CD14-positive monocyte (primary cell): ENCODE data around the gene SPRED2. TPM values are rescaled to one million over a fixed set of nuclear protein-coding genes. Genes with fewer than 3 reads are reported as not detected.

Source experiments
- DNase-seq, 3 donors: peaks; one replicate each; pipeline ENCODE4 v3.0.0-alpha.2; 2011 to 2022
- H2AFZ ChIP-seq: 2 replicates; pipeline ENCODE4 v1.6.0; 2012; ENCODE audit warnings: mild to moderate bottlenecking, low read depth, low read length, inconsistent platforms; ENCODE audit not compliant: insufficient read depth, poor library complexity, severe bottlenecking
- H3K27ac ChIP-seq, 2 donors: 1 replicate in 1 of 2; 2 replicates in 1 of 2; pipeline ENCODE4 v1.5.1; 2012 to 2013; ENCODE audit warnings: low read length in 2 of 2, control low read depth in 1 of 2, inconsistent platforms in 1 of 2, low read depth in 1 of 2, mild to moderate bottlenecking in 1 of 2
- H3K27me3 ChIP-seq, 2 donors: one replicate each; pipeline versions ENCODE4 v1.6.0 to v1.6.1; 2011 to 2013; ENCODE audit warnings: low read length in 2 of 2; ENCODE audit not compliant: control insufficient read depth in 2 of 2, insufficient read depth in 2 of 2
- H3K36me3 ChIP-seq, 2 donors: replicated peaks in 1 of 2; 1 replicate in 1 of 2; 2 replicates in 1 of 2; pipeline versions ENCODE4 v1.5.1 to v1.6.1; 2012 to 2013; ENCODE audit warnings: low read length in 2 of 2, control low read depth in 1 of 2, inconsistent platforms in 1 of 2, mild to moderate bottlenecking in 1 of 2; ENCODE audit not compliant: insufficient read depth in 2 of 2, control insufficient read depth in 1 of 2
- H3K4me1 ChIP-seq, 2 donors: 1 replicate in 1 of 2; 2 replicates in 1 of 2; pipeline versions ENCODE4 v1.5.1 to v1.6.1; 2012 to 2013; ENCODE audit warnings: low read length in 2 of 2, control low read depth in 1 of 2, inconsistent platforms in 1 of 2, mild to moderate bottlenecking in 1 of 2, moderate library complexity in 1 of 2; ENCODE audit not compliant: insufficient read depth in 2 of 2, control insufficient read depth in 1 of 2
- H3K4me2 ChIP-seq: replicated peaks from 2 replicates; pipeline ENCODE3; 2012; ENCODE audit warnings: low read length, moderate library complexity, mild to moderate bottlenecking; ENCODE audit not compliant: poor library complexity, severe bottlenecking; ENCODE audit errors: extremely low read depth
- H3K4me3 ChIP-seq, 3 experiments: fragments of 200-600 bp in 1 of 3; sonication (generic) in 1 of 3; replicated peaks in 1 of 3; 1 replicate in 2 of 3; 2 replicates in 1 of 3; pipeline ENCODE4 v1.5.1; 2011 to 2013; ENCODE audit warnings: low read length in 3 of 3, mild to moderate bottlenecking in 3 of 3, control low read depth in 2 of 3, low read depth in 2 of 3, inconsistent platforms in 1 of 3, moderate library complexity in 1 of 3
- H3K79me2 ChIP-seq: 2 replicates; pipeline ENCODE4 v1.6.0; 2012; ENCODE audit warnings: mild to moderate bottlenecking, control low read depth, inconsistent platforms, low read length, moderate library complexity; ENCODE audit not compliant: insufficient read depth
- H3K9ac ChIP-seq: 2 replicates; pipeline ENCODE4 v1.6.0; 2017; ENCODE audit warnings: low read length, mild to moderate bottlenecking; ENCODE audit not compliant: insufficient read depth, poor library complexity, severe bottlenecking
- H3K9me3 ChIP-seq, 2 donors: replicated peaks in 1 of 2; 1 replicate in 1 of 2; 2 replicates in 1 of 2; pipeline versions ENCODE4 v1.5.1 to v1.6.1; 2012 to 2013; ENCODE audit warnings: low read length in 2 of 2, control low read depth in 1 of 2; ENCODE audit not compliant: control insufficient read depth in 1 of 2, insufficient read depth in 1 of 2
- H4K20me1 ChIP-seq: 2 replicates; pipeline ENCODE4 v1.6.0; 2012; ENCODE audit warnings: mild to moderate bottlenecking, low read length, control low read depth, moderate library complexity; ENCODE audit not compliant: insufficient read depth
- H3K27ac Mint-ChIP-seq, 7 donors: one replicate each; pipeline ENCODE4 v1.8.0; 2020; ENCODE audit warnings: mild to moderate bottlenecking in 7 of 7, mixed read lengths in 7 of 7, moderate library complexity in 6 of 7, inconsistent platforms in 2 of 7
- H3K27me3 Mint-ChIP-seq, 3 donors: one replicate each; pipeline ENCODE4 v1.8.0; 2021 to 2022; ENCODE audit warnings: low read depth in 3 of 3, mild to moderate bottlenecking in 3 of 3, mixed read lengths in 3 of 3, moderate library complexity in 3 of 3, inconsistent platforms in 1 of 3
- H3K36me3 Mint-ChIP-seq, 2 donors: one replicate each; pipeline ENCODE4 v1.8.0; 2020; ENCODE audit warnings: mixed read lengths in 2 of 2, inconsistent platforms in 1 of 2, mild to moderate bottlenecking in 1 of 2
- H3K4me1 Mint-ChIP-seq: one replicate; pipeline ENCODE4 v1.8.0; 2020; ENCODE audit warnings: mild to moderate bottlenecking, mixed read lengths
- H3K4me3 Mint-ChIP-seq, 2 donors: one replicate each; pipeline ENCODE4 v1.8.0; 2020; ENCODE audit warnings: mild to moderate bottlenecking in 2 of 2, mixed read lengths in 2 of 2, moderate library complexity in 1 of 2
- H3K9me3 Mint-ChIP-seq, 7 donors: one replicate each; pipeline ENCODE4 v1.8.0; 2020 to 2022; ENCODE audit warnings: mixed read lengths in 7 of 7, mild to moderate bottlenecking in 6 of 7, moderate library complexity in 6 of 7, inconsistent platforms in 2 of 7
- WGBS: methylation state at CpG from one replicate; pipeline ENCODE4 v1.1.5; 2013; ENCODE audit warnings: missing lambda C conversion rate; ENCODE audit not compliant: insufficient coverage; 5-methylcytosine and 5-hydroxymethylcytosine counted together
- intact Hi-C, 2 donors: fragments of 100-400 bp; cut with micrococcal nuclease; formaldehyde crosslinking; loops; one replicate each; pipeline versions ENCODE4 v1.15.0 to v1.15.1; 2023
- polyA plus RNA-seq, 3 donors: library from polyadenylated mRNA; depleted of rRNA in 1 of 3; unstranded in 2 of 3; stranded (reverse) in 1 of 3; fragments of 300-500 nt in 2 of 3; fragments of >200 nt in 1 of 3; fragmentation: Illumina TruSeq in 2 of 3; gene quantifications; 1 replicate in 2 of 3; 2 replicates in 1 of 3; pipeline ENCODE4 v1.2.3, GENCODE V29; 2012 to 2021
- TF ChIP-seq, protein P1 (sequence below): fragments of 200-600 bp; IDR thresholded peaks from one replicate; pipeline ENCODE4 v1.8.0; 2022; ENCODE audit warnings: antibody characterized with exemption, mild to moderate bottlenecking

SPRED2 gene
- polyA plus RNA-seq, 3 donors = 0.20 to 2.0 (median 0.33) TPM

DNA sequence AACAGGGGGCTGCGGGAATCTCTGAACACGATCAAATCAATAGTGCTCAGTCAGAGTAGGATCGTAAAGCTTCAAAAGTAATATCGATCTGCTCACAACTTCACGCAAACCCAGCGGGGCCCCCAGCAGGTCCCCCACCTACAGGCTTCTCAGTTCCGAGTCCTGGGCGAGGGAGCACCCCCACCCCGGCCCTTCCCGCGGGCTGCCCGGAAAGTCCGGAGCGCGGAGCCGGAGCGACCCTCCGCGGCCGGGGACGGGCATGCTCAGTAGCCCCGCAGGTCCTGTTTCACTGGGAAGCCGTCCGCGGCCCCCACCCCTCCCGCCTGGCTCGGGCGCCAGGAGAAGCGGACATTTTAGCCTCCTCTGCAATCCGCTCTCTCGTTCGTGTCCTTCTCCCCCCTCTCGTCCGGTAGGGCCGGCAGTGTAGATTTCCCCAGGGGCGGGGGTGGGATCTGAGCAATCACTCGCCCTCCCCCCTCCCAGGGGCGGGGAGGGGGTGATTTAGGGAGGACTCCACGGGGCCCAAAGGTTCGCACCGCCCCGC is 3.3 kb upstream of the SPRED2 start:
- H3K36me3 ChIP-seq = no peaks in the 10 kb centered on the region
- Mint-ChIP-seq H3K9me3 (peaks cover 0 to 8% (median 3%) of the 10 kb centered on the region in 7 donors), H3K4me1 (peaks cover 23% of the 10 kb centered on the region), H3K27ac (peak overlapping the region in 6 of 7 donors; percentile 82 to 99 (median 91)), H3K27me3 (peaks cover 48 to 69% (median 49%) of the 10 kb centered on the region in 3 donors), H3K4me3 (peak overlapping the region; percentile 98 to 99), H3K36me3 (peaks cover 0 to 13% of the 10 kb centered on the region in 2 donors)
- peak; percentile 33 to 60 (median 36) for DNase-seq
- peak overlapping the region; percentile 76 for H2AFZ ChIP-seq
- H3K27ac ChIP-seq = peak overlapping the region; percentile 68 to 83
- H3K9ac ChIP-seq = peak overlapping the region; percentile 74
- no peaks in the 10 kb centered on the region for H3K9me3 ChIP-seq
- H3K79me2 ChIP-seq = no peaks in the 10 kb centered on the region
- WGBS = 2% methylated on average over 31 of the region's 42 CpGs
- peak overlapping the region; percentile 92 for H3K4me2 ChIP-seq
- H3K4me3 ChIP-seq = peak overlapping the region; percentile 30 to 78 (median 60)
- TF ChIP-seq, protein P1, sequence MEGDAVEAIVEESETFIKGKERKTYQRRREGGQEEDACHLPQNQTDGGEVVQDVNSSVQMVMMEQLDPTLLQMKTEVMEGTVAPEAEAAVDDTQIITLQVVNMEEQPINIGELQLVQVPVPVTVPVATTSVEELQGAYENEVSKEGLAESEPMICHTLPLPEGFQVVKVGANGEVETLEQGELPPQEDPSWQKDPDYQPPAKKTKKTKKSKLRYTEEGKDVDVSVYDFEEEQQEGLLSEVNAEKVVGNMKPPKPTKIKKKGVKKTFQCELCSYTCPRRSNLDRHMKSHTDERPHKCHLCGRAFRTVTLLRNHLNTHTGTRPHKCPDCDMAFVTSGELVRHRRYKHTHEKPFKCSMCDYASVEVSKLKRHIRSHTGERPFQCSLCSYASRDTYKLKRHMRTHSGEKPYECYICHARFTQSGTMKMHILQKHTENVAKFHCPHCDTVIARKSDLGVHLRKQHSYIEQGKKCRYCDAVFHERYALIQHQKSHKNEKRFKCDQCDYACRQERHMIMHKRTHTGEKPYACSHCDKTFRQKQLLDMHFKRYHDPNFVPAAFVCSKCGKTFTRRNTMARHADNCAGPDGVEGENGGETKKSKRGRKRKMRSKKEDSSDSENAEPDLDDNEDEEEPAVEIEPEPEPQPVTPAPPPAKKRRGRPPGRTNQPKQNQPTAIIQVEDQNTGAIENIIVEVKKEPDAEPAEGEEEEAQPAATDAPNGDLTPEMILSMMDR = no peak
- H4K20me1 ChIP-seq = peaks cover 3% of the 10 kb centered on the region
- intact Hi-C loops = loop anchor here (10.0 kb wide), 3 partner anchors 71 to 371 kb away; no protein-coding TSS in a partner anchor
- H3K4me1 ChIP-seq = peaks cover 22 to 33% of the 10 kb centered on the region in 2 donors
- H3K27me3 ChIP-seq = peaks cover 24 to 45% of the 10 kb centered on the region in 2 donors

DNA sequence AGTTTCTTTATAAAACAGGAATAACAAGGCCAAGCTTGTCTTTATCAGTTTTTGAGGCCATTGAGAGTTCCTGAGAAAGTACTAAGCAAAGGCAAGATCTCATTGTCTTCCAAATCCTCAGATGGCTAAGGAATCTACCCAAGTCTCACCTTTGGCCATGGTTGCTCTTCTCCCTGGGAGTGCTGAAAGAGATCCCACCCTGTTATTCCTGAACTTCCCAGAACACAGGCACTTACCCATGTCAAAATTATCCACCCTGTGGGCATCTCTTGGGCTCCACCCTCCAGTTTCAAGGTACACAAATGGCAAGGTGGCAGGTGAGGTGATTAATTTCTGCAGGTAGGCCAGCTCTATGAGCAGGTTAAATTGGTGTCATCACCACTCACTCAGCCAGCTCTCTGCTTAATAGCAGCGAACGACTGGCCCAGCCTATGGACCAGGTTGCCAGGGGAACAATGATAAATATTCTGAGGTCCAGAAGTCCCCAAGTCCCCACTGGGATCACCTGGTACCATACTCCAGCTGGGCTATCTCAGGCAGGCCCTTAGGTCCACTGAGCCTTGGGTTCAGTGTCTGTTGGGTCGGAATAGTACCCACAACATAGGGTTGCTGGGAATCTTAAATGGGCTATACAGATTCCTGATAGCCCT is 2.3 kb upstream of the SPRED2 start:
- Histone ChIP-seq H3K4me3 (no peak overlapping the region), H2AFZ (no peak overlapping the region), H3K9ac (no peak overlapping the region), H3K27me3 (peaks cover 29 to 54% of the 10 kb centered on the region in 2 donors), H3K4me2 (peak overlapping the region; percentile 92), H3K9me3 (no peaks in the 10 kb centered on the region), H3K4me1 (peaks cover 29 to 43% of the 10 kb centered on the region in 2 donors), H3K27ac (no peak overlapping the region), H4K20me1 (peaks cover 11% of the 10 kb centered on the region), H3K79me2 (peaks cover 3% of the 10 kb centered on the region), H3K36me3 (no peaks in the 10 kb centered on the region)
- H3K4me1 Mint-ChIP-seq = peaks cover 30% of the 10 kb centered on the region
- peaks cover 0 to 14% (median 4%) of the 10 kb centered on the region in 7 donors for H3K9me3 Mint-ChIP-seq
- H3K27ac Mint-ChIP-seq = peak overlapping the region in 1 of 7 donors; percentile 55
- peaks cover 50 to 73% (median 56%) of the 10 kb centered on the region in 3 donors for H3K27me3 Mint-ChIP-seq
- no peak for DNase-seq
- TF ChIP-seq, protein P1 = no peak
- 90% methylated on average over 2 of the region's 3 CpGs for WGBS
- peak overlapping the region; percentile 66 to 98 for H3K4me3 Mint-ChIP-seq
- peaks cover 0 to 17% of the 10 kb centered on the region in 2 donors for H3K36me3 Mint-ChIP-seq
- intact Hi-C loops = loop anchor here (5.0 to 10.0 kb wide), 5 partner anchors 67 to 370 kb away; partner anchors contain the start of gene ACTR2 (in 2 of the 2)
